ENCODE data around the gene MAPK6.
"Not testable (repeated sequence)": the region's sequence is repeated elsewhere in the genome, so short reads cannot be mapped to it uniquely, and the experiment has no call there.

The MAPK6 gene

DNA sequence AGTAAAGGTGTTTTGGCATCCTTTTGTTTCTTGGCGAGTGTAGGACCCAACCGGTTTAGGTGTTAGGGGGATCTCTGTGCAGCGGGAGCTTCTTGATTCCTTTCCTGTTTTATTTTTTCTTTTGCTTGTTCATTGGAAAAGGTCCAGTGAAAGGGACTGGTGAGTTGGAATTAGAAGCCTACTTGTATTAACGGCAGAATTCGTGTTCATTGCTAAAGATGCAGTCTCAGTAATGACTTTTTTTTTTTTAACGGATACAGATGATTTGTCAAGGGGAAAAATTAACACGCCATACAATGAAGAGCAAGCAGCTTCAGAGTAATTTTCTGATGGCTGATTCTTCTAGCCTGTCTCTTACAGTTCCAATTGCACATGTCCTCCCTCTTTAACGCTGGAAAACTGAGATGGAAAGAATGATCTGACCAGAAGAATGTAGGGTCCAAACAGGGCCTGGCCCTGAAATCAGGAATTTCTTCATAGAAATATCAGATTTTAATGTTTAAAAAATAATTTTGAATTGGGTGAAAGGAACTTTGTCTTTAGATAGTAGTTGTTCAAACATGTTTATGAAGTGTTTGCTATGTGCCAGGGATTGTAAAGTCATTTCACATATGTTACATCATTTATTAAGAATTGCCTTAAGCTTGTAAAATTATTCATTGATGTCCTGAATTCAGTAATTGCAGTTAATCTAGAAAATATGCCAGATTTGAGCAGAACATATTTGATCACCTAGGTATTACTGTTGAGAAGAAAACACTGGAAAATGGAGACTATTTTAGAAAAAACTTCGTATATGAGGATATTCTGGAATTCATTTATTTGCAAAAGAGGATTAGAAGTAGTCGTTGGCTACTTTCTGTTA, 1.4 kb downstream of the MAPK6 start:
- Mint-ChIP-seq H3K27ac (peak overlapping the region; percentile 97), H3K9me3 (no peaks in the 10 kb centered on the region), H3K4me1 (ENCODE audit: low read depth) (peaks cover 46% of the 10 kb centered on the region), H3K4me3 (peak overlapping the region; percentile 89), H3K27me3 (no peaks in the 10 kb centered on the region), H3K36me3 (ENCODE audit: low read depth) (peaks cover 26% of the 10 kb centered on the region)
- DNase-seq: no peak

DNA sequence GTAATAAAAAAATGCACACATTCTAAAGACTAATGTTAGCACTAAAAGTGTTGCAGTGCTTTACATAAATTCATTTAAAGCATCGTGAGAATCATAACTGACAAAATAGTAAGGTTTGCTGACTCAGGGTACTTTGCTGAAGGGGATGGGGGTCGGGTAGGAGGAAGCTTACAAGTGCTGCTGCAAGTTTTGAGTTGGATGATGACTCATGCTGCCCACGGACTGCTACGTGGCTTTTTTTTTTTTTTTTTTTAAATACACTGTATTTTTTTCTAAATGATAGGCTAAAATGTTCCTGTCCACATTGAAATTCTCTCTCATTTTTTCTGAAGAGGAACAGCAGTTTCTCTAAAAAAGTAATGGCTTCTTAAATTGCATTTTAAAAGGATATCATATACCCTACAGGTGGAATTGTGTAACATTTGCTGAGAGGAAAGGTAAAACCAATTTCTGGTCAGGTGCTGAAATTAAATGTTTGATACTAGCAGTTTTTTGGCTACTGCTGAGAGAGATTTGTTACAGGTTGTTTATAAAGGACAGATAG, 2.2 kb downstream of the MAPK6 start:
- Mint-ChIP-seq H3K4me1 (ENCODE audit: low read depth) (peaks cover 52% of the 10 kb centered on the region), H3K27ac (peak overlapping the region; percentile 97), H3K36me3 (ENCODE audit: low read depth) (peaks cover 32% of the 10 kb centered on the region), H3K4me3 (peak overlapping the region; percentile 89), H3K27me3 (no peaks in the 10 kb centered on the region), H3K9me3 (no peaks in the 10 kb centered on the region)
- DNase-seq: no peak

DNA sequence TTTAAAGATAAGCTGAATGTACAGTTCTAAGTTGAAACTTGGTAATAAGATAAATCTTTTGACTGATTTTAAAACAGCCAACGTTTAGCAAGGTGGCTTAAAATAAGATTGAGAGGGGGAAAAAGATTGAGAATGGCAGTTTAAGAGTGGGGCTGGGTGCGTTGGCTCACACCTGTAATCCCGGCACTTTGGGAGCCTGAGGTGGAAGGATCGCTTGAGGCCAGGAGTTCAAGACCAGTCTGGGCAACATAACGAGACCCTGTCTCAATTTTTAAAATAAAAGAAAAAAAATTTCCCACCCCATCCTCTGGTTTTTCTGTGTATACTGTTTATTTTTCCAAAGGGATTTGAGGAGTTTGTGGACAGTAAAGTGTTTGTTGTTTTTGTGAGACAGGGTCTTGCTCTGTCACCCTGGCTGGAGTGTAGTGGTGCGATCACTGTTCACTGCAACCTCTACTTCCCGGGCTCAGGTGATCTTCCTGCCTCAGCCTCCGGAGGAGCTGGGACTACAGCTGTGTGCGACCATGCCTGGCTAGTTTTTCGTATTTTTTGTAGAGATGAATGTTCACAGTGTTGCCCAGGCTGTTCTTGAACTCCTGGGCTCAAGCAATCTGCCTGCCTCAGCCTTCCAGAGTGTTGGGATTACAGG, 3.0 kb downstream of the MAPK6 start:
- Mint-ChIP-seq H3K9me3 (no peaks in the 10 kb centered on the region), H3K4me1 (ENCODE audit: low read depth) (peaks cover 56% of the 10 kb centered on the region), H3K36me3 (ENCODE audit: low read depth) (peaks cover 32% of the 10 kb centered on the region), H3K27ac (peak overlapping the region; percentile 75), H3K4me3 (peak overlapping the region; percentile 89), H3K27me3 (no peaks in the 10 kb centered on the region)
- no peak for DNase-seq

DNA sequence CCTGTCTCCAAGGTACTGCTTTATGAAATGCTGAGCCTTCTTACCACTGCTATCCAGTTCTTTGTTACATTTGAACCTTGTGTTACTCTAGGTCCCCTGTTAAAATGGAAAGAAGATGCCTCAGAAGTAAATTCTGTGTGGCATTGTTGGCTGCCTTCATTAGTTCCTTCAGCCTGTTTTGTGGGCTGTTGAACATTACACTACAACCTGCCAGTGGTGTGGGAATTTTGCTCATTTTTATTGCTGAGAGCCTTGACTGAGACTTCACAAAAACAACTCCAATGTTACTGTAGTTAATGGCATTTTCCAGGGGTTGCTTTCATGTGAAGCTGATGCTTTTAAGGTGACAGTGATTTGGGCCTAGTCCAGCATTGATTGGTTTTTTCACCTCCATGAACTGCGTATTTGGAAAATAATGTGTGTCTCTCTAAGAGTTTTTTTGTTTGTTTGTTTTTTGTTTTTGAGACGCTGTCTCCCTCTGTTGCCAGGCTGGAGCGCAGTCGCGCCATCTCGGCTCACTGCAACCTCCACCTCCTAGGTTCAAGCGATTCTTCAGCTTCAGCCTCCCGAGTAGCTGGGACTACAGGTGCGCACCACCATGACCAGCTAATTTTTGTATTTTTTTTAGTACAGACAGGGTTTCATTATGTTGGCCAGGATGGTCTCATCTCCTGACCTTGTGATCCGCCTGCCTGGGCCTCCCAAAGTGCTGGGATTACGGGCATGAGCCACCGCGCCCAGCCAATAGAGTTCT, 4.3 kb downstream of the MAPK6 start:
- peaks cover 38% of the 10 kb centered on the region for H3K36me3 Mint-ChIP-seq (ENCODE audit: low read depth)
- DNase-seq: no peak
- H3K27ac Mint-ChIP-seq: peak overlapping the region; percentile 74
- H3K4me3 Mint-ChIP-seq: no peak overlapping the region
- no peaks in the 10 kb centered on the region for H3K9me3 Mint-ChIP-seq
- H3K27me3 Mint-ChIP-seq: no peaks in the 10 kb centered on the region
- H3K4me1 Mint-ChIP-seq (ENCODE audit: low read depth): peaks cover 52% of the 10 kb centered on the region

DNA sequence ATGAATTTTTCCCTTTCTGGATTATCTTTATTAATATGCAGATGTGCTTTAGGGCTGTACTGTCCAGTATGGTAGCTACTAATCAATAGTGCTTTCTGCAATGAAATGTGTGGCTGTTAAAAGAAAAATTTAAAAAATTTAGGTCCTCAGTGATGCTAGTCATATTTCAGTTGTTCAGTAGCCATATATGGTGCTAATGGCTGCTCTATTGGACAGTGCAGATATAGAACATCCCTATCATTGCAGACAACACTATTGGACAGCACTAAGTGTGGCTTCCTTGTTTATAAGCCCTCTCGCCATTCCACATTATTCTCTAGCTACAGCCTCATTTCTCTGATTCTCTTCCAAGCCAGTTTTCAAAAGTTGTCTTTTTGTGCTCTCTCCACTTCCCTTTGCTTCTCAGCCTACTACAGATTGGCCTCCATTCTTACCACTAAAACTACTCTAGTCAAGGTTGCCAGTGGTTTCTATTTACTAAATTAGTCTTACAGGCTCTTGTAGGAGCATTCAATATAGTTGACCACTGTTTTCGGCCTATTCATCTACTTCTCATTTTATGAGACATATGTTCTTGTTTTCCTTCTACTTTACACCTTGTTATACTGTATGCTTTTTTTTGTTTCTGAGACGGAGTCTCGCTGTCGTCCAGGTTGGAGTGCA, 9.5 kb downstream of the MAPK6 start:
- Mint-ChIP-seq H3K4me1 (ENCODE audit: low read depth) (peaks cover 45% of the 10 kb centered on the region), H3K27me3 (no peaks in the 10 kb centered on the region), H3K4me3 (no peak overlapping the region), H3K27ac (peak overlapping the region; percentile 58), H3K9me3 (peaks cover 6% of the 10 kb centered on the region), H3K36me3 (ENCODE audit: low read depth) (peaks cover 56% of the 10 kb centered on the region)
- DNase-seq: no peak

DNA sequence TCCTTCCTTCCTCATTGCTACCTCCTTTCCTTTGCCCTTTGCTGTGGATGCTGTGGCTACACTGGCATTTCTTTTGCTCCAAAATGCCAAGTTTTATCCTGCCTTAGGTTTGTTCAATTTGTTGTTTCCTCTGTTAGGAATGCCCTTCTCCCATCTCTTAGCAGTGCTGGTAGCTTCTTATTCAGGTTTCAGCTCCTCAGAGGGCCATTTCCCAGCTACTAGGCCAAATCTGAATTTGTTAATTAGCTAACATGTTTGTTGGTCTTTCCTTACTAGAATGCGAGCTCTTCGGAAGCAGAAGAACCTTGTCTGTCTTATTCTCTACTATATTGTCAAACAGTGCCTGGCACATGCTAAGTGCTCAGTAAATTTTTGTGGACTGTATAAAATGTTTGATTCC, 11.0 kb downstream of the MAPK6 start:
- no peak for DNase-seq
- Mint-ChIP-seq H3K4me3 (no peak overlapping the region), H3K9me3 (peaks cover 8% of the 10 kb centered on the region), H3K4me1 (ENCODE audit: low read depth) (peaks cover 45% of the 10 kb centered on the region), H3K36me3 (ENCODE audit: low read depth) (peaks cover 65% of the 10 kb centered on the region), H3K27ac (peak overlapping the region; percentile 5), H3K27me3 (no peaks in the 10 kb centered on the region)

DNA sequence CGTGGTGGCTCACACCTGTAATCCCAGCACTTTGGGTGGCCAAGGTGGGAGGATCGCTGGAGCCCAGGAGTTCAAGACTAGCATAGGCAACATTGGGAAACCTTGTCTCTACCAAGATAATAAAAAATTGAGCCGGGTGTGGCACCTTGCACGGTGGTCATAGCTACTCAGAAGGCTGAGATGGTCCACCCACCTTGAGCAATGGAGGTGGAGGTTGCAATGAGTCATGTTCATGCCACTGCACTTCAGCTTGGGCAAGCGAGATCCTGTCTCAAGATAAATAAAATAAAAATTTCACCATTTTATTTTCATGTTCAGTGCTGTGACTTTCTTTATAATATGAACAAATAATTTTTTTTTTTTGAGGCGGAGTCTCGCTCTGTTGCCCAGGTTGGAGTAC, 12.5 kb downstream of the MAPK6 start:
- Mint-ChIP-seq H3K27ac (no peak overlapping the region), H3K36me3 (ENCODE audit: low read depth) (peaks cover 65% of the 10 kb centered on the region), H3K9me3 (peaks cover 9% of the 10 kb centered on the region), H3K27me3 (no peaks in the 10 kb centered on the region), H3K4me1 (ENCODE audit: low read depth) (peaks cover 42% of the 10 kb centered on the region), H3K4me3 (no peak overlapping the region)
- DNase-seq: no peak

DNA sequence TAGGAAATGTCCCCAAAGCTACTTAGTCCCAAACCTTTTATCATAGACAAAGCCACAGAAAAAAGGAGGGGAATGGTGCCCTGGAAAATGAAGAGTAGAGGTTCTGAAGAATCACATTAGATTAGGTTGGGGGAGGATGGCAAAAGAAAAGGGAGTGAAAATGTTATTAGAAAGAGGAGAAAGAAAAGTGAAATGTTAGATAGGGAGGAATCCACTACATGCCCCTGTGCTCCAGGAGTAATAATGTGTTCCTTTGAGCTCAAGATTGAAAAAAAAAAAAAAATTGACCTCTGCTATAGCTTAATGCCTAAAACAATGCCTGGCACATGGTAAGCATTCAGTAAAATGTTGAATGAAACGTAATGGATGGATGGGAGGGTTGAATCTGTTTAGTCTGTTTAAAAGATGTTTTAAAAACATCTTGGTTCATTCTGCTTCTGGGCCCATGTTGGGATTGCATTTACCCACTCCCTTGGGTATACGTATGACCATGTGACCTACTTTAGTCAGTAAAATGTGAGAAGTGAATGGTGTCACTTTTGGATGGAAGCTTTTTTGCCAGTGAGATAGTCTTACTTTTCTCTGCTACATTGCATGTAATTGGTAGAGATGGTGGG, 19.0 kb downstream of the MAPK6 start:
- no peaks in the 10 kb centered on the region for H3K27me3 Mint-ChIP-seq
- H3K4me1 Mint-ChIP-seq (ENCODE audit: low read depth): peaks cover 63% of the 10 kb centered on the region
- no peak for DNase-seq
- peaks cover 8% of the 10 kb centered on the region for H3K9me3 Mint-ChIP-seq
- H3K4me3 Mint-ChIP-seq: no peak overlapping the region
- no peak overlapping the region for H3K27ac Mint-ChIP-seq
- H3K36me3 Mint-ChIP-seq (ENCODE audit: low read depth): peaks cover 53% of the 10 kb centered on the region

DNA sequence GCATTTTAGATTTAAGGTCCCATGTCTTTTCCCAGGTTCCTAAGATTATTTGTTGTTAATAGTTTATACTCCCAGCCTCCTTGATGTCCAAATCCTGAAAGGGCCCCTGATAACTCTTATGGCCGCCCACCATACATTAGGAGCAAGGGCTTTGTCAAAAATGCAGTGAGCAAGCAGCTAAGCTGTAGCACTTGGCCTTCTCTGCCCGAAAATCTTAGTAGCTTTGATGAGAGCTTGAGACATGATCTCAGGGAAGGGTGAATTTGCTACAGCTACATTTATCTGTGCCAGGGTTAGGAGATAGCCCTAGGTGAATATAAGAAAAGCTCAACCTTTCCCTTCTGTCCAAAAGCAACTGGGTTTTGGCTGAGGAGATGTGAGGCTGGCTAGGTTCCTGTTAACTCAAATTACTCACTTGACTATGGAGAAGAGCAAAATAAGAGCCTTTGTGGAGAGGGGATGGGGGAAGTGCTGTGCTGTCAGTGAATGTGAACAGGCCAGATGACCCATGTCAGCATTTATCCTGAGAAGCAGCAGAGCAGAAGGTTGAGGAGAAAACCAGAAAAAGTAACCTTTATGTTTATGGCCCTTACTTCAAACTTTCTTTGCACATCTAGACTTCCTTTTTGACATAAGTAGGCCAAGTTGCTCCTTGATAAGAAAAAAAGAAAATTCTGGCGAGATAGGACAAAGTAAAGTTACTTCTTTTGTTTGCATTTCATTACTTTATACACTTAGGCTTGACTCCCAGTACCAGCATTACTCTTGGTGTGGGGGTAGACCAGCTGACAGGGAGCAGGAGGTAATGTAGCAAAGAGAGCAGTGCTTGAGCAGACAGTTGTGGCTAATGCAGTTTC, 21.1 kb downstream of the MAPK6 start:
- DNase-seq: no peak
- H3K4me1 Mint-ChIP-seq (ENCODE audit: low read depth): peaks cover 69% of the 10 kb centered on the region
- H3K27me3 Mint-ChIP-seq: no peaks in the 10 kb centered on the region
- H3K36me3 Mint-ChIP-seq (ENCODE audit: low read depth): peaks cover 39% of the 10 kb centered on the region
- H3K4me3 Mint-ChIP-seq: no peak overlapping the region
- no peaks in the 10 kb centered on the region for H3K9me3 Mint-ChIP-seq
- peak overlapping the region; percentile 27 for H3K27ac Mint-ChIP-seq

DNA sequence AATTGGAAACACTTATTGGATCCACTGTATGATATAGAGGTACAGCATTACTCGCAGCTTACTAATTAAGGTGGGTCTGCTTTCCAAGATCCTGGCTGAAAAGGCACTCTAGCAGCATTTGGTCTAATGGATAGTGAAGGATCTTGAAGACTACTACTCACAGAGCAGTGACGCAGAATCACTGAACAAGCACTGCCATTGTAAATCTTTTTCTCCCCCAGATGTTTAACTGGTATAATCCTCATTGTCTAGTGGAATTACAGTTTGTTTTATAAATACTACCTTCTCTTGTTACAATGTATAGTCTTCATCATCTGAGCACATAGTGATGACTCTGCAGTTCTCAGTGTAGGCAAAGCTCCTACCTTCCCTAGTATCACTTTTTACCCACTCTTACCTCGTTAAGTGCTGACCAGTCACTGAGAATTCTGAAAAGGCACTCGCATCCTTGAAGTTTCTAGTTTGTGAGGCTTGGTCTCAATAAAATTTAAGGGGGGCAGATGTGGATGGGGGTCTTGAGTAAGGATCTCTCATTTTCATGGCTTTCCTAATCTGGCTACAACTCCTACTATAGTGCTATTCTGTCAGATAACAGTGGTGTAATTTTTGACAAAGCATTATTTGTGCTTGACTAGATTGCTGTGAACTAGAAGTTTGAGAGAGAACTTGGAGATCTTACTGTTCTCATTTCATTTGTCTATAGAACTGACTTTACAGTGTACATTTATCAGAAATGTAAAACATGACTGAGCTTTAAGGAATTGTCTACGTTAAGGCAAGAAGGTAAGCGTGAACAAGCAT, 23.2 kb downstream of the MAPK6 start:
- Mint-ChIP-seq H3K27me3 (no peaks in the 10 kb centered on the region), H3K36me3 (ENCODE audit: low read depth) (peaks cover 54% of the 10 kb centered on the region), H3K4me3 (no peak overlapping the region), H3K27ac (no peak overlapping the region), H3K9me3 (no peaks in the 10 kb centered on the region), H3K4me1 (ENCODE audit: low read depth) (peaks cover 77% of the 10 kb centered on the region)
- no peak for DNase-seq

DNA sequence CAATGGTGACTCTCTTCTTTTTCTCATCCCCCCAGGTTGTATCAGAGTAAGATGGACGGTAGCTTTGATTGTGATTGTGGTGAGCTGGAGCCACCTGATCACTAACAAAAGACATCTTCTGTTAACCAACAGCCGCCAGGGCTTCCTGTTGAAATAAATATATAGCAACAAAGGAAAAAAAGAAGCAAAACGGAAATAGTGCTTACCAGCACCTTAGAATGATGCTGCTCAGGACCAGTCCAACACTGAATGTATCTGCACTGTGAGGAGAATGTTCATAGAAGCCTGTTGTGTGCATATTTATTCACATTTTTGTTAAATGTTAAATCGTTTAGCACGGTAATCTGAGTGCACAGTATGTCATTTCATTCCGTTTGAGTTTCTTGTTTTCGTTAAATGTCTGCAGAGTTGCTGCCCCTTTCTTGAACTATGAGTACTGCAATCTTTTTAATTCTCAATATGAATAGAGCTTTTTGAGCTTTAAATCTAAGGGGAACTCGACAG, 26.8 kb downstream of the MAPK6 start:
- not testable (repeated sequence) for H3K9me3 Mint-ChIP-seq, H3K27me3 Mint-ChIP-seq, DNase-seq
- peak overlapping the region; percentile 90 for H3K27ac Mint-ChIP-seq
- peaks cover 74% of the 10 kb centered on the region for H3K36me3 Mint-ChIP-seq (ENCODE audit: low read depth)
- H3K4me3 Mint-ChIP-seq: peak overlapping the region; percentile 45
- peaks cover 49% of the 10 kb centered on the region for H3K4me1 Mint-ChIP-seq (ENCODE audit: low read depth)

DNA sequence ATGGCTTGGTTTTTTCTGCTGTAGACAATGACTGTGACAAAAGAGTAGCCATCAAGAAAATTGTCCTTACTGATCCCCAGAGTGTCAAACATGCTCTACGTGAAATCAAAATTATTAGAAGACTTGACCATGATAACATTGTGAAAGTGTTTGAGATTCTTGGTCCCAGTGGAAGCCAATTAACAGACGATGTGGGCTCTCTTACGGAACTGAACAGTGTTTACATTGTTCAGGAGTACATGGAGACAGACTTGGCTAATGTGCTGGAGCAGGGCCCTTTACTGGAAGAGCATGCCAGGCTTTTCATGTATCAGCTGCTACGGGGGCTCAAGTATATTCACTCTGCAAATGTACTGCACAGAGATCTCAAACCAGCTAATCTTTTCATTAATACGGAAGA, 27.5 kb downstream of the MAPK6 start:
- not testable (repeated sequence) for H3K27me3 Mint-ChIP-seq, H3K4me3 Mint-ChIP-seq, H3K9me3 Mint-ChIP-seq, DNase-seq
- H3K36me3 Mint-ChIP-seq (ENCODE audit: low read depth): peaks cover 73% of the 10 kb centered on the region
- peaks cover 46% of the 10 kb centered on the region for H3K4me1 Mint-ChIP-seq (ENCODE audit: low read depth)
- peak overlapping the region; percentile 90 for H3K27ac Mint-ChIP-seq
